CD4-positive, CD25-positive, alpha-beta regulatory T cell (primary cell): ENCODE data around the gene VILL. TPM values are rescaled to one million over a fixed set of nuclear protein-coding genes. Genes with fewer than 3 reads are reported as not detected.
"Not testable (repeated sequence)": the region's sequence is repeated elsewhere in the genome, so short reads cannot be mapped to it uniquely, and the experiment has no call there.

Source experiments
- ATAC-seq, 2 donors: fragments of 150-1000 bp; cut with Tn5 transposase; one replicate each; pipeline ENCODE4 v1.10.0; 2021; ENCODE audit warnings: low read depth in 2 of 2, moderate number of reproducible peaks in 2 of 2, moderate library complexity in 1 of 2
- DNase-seq, 3 donors: peaks; one replicate each; pipeline versions ENCODE4 v3.0.0 to v3.0.0-alpha.2; 2012 to 2022; ENCODE audit warnings: mixed read lengths in 1 of 3
- H3K27ac ChIP-seq: one replicate; pipeline ENCODE4 v1.7.0; 2013; ENCODE audit warnings: mild to moderate bottlenecking, low read length; ENCODE audit not compliant: insufficient read depth, poor library complexity, severe bottlenecking
- H3K27me3 ChIP-seq: one replicate; pipeline ENCODE4 v1.7.0; 2013; ENCODE audit warnings: low read length; ENCODE audit not compliant: control insufficient read depth, insufficient read depth
- H3K36me3 ChIP-seq: one replicate; pipeline ENCODE4 v1.7.0; 2013; ENCODE audit warnings: mild to moderate bottlenecking, low read length, moderate library complexity; ENCODE audit not compliant: control insufficient read depth, insufficient read depth
- H3K4me1 ChIP-seq: 2 replicates; pipeline ENCODE4 v1.7.0; 2013; ENCODE audit warnings: mild to moderate bottlenecking, low read length; ENCODE audit not compliant: insufficient read depth, control insufficient read depth, poor library complexity, severe bottlenecking
- H3K4me3 ChIP-seq: one replicate; pipeline ENCODE4 v1.7.0; 2013; ENCODE audit warnings: low read depth, mild to moderate bottlenecking, low read length, moderate library complexity
- H3K9me3 ChIP-seq, 2 experiments: 1 replicate in 1 of 2; 2 replicates in 1 of 2; pipeline ENCODE4 v1.7.0; 2013; ENCODE audit warnings: low read length in 2 of 2, mild to moderate bottlenecking in 1 of 2, moderate library complexity in 1 of 2; ENCODE audit not compliant: control insufficient read depth in 2 of 2
- H3K27ac Mint-ChIP-seq, 3 donors: one replicate each; pipeline ENCODE4 v1.8.0; 2020 to 2022; ENCODE audit warnings: mild to moderate bottlenecking in 3 of 3, mixed read lengths in 3 of 3, moderate library complexity in 2 of 3
- H3K27me3 Mint-ChIP-seq: one replicate; pipeline ENCODE4 v1.8.0; 2022; ENCODE audit warnings: mild to moderate bottlenecking, mixed read lengths
- H3K36me3 Mint-ChIP-seq: one replicate; pipeline ENCODE4 v1.8.0; 2020; ENCODE audit warnings: mixed read lengths
- H3K4me1 Mint-ChIP-seq, 4 donors: one replicate each; pipeline ENCODE4 v1.8.0; 2020 to 2022; ENCODE audit warnings: mixed read lengths in 4 of 4, mild to moderate bottlenecking in 1 of 4
- H3K4me3 Mint-ChIP-seq, 4 donors: one replicate each; pipeline ENCODE4 v1.8.0; 2020 to 2022; ENCODE audit warnings: mild to moderate bottlenecking in 4 of 4, mixed read lengths in 4 of 4, moderate library complexity in 3 of 4
- H3K9me3 Mint-ChIP-seq, 7 donors: one replicate each; pipeline ENCODE4 v1.8.0; 2020 to 2022; ENCODE audit warnings: mixed read lengths in 7 of 7, mild to moderate bottlenecking in 3 of 7, moderate library complexity in 2 of 7
- polyA plus RNA-seq, 4 donors: library from polyadenylated mRNA; unstranded; fragments of 300-500 nt; fragmentation: Illumina TruSeq; gene quantifications; one replicate each; pipeline ENCODE4 v1.2.3, GENCODE V29; 2021
- total RNA-seq: library from RNA; stranded (reverse); gene quantifications from one replicate; pipeline ENCODE4 v1.2.3, GENCODE V29; 2022

Gene VILL
- total and polyA plus RNA-seq, 5 donors from 2014 or later, result 9.0 to 24.0 (median 12.7) TPM

DNA sequence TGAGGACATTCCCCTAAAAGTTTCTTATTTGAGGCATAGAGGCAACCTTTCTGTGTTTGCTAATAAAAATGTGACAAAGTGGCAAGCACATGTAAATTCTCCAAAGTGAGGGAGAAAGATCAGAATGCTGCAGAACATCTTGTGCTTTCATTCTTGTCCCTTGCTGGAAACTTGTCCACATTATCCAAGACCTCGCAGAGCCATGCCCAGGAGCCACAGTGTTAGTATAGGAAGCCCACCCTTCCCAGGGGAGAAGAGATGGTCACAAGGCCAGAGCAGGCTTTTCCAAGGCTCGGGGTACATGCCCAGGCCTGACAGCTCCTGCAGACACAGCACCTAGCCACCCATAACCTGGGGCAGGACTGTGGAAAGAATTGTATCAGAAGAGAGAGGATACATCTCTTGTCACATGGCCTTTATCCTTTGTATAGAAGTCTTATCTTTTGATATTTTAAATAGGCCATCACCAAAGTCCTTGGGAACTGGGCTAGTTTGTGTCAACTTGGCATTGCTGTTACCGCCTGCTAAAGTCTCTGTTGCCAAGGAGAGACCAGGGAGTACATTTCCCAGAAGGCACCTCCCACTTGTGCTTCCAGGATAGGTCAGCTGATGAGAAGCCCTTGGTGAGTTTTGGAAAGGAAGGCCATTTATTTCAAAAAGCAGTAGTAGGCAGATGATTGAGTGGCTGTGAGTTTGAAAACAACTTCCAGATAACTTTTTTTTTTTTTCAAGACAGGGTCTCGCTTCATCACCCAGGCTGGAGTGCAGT lies 59.0 kb downstream of the VILL start:
- Histone ChIP-seq H3K36me3 (no peaks in the 10 kb centered on the region), H3K4me1 (no peaks in the 10 kb centered on the region), H3K27me3 (no peaks in the 10 kb centered on the region), H3K27ac (no peak overlapping the region), H3K9me3 (no peaks in the 10 kb centered on the region), H3K4me3 (no peak overlapping the region)
- Mint-ChIP-seq H3K36me3 (peaks cover 20% of the 10 kb centered on the region), H3K27me3 (peaks cover 8% of the 10 kb centered on the region), H3K4me3 (no peak overlapping the region), H3K4me1 (peaks cover 0 to 3% (median 0%) of the 10 kb centered on the region in 4 donors), H3K9me3 (peaks cover 0 to 2% (median 0%) of the 10 kb centered on the region in 7 donors), H3K27ac (no peak overlapping the region)
- DNase-seq, result no peak
- ATAC-seq, result no peak

DNA sequence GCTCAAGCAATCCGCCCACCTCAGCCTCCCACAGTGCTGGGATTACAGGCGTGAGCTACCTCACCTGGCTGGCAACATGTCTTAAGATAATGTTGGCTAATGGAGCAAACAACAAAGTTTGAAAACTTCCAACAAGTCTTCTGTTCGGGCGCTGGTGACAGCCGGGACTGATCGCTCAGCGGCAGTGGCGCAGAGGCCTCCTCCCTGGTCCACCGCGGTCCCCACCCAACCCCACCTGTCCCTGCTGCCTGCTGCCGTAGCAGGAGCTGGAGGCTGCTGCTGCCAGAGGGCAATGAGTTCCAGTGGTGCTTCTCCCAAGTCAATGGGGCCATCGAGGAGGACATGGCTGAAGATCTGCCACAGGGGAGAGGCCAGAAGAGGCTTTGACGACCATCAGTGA lies 60.5 kb downstream of the VILL start:
- Histone ChIP-seq H3K9me3 (no peaks in the 10 kb centered on the region), H3K36me3 (no peaks in the 10 kb centered on the region), H3K27ac (no peak overlapping the region), H3K4me1 (no peaks in the 10 kb centered on the region), H3K4me3 (no peak overlapping the region), H3K27me3 (no peaks in the 10 kb centered on the region)
- peaks cover 7% of the 10 kb centered on the region for H3K27me3 Mint-ChIP-seq
- DNase-seq (no peak), ATAC-seq (no peak)
- H3K4me3 Mint-ChIP-seq, result peak overlapping the region in 1 of 4 donors; percentile 7
- H3K4me1 Mint-ChIP-seq, result peaks cover 0 to 3% (median 0%) of the 10 kb centered on the region in 4 donors
- H3K9me3 Mint-ChIP-seq, result peaks cover 0 to 2% (median 0%) of the 10 kb centered on the region in 7 donors
- no peak overlapping the region for H3K27ac Mint-ChIP-seq
- peaks cover 11% of the 10 kb centered on the region for H3K36me3 Mint-ChIP-seq

DNA sequence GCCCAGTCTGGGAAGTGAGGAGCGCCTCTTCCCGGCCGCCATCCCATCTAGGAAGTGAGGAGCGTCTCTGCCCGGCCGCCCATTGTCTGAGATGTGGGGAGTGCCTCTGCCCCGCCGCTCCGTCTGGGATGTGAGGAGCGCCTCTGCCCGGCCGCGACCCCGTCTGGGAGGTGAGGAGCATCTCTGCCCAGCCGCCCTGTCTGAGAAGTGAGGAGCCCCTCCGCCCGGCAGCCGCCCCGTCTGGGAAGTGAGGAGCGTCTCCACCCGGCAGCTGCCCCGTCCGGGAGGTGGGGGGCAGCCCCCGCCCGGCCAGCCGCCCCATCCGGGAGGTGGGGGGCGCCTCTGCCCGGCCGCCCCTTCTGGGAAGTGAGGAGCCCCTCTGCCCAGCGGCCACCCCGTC lies 62.7 kb downstream of the VILL start:
- not testable (repeated sequence) for H3K36me3 Mint-ChIP-seq, H3K27me3 ChIP-seq, H3K9me3 ChIP-seq, ATAC-seq, H3K4me3 Mint-ChIP-seq, DNase-seq, H3K27ac ChIP-seq, H3K9me3 Mint-ChIP-seq, H3K4me3 ChIP-seq, H3K27ac Mint-ChIP-seq, H3K27me3 Mint-ChIP-seq, H3K4me1 ChIP-seq, H3K4me1 Mint-ChIP-seq, H3K36me3 ChIP-seq

DNA sequence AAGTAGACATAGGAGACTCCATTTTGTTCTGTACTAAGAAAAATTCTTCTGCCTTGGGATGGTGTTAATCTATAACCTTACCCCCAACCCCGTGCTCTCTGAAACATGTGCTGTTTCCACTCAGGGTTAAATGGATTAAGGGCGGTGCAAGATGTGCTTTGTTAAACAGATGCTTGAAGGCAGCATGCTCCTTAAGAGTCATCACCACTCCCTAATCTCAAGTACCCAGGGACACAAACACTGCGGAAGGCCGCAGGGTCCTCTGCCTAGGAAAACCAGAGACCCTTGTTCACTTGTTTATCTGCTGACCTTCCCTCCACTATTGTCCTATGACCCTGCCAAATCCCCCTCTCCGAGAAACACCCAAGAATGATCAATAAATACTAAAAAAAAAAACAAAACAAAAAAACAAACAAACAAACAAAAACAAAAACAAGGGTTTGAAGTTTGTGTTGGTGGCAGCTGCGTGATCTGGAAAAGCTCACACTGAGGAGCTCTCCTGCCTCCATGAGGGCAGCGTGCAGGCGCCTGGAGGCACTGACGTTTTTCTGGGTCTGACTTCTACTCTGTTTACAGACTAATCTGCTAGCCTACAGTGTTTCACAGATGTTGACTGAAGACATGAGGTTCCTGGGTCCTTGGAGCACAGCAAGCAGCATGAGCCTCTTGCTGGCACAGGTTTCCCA lies 63.4 kb downstream of the VILL start:
- DNase-seq, H3K27me3 ChIP-seq, ATAC-seq, H3K27ac Mint-ChIP-seq, H3K9me3 Mint-ChIP-seq, H3K36me3 ChIP-seq, H3K4me3 ChIP-seq, H3K27ac ChIP-seq, H3K36me3 Mint-ChIP-seq, H3K9me3 ChIP-seq, H3K4me1 Mint-ChIP-seq, H3K4me3 Mint-ChIP-seq, H3K27me3 Mint-ChIP-seq, H3K4me1 ChIP-seq: not testable (repeated sequence)

DNA sequence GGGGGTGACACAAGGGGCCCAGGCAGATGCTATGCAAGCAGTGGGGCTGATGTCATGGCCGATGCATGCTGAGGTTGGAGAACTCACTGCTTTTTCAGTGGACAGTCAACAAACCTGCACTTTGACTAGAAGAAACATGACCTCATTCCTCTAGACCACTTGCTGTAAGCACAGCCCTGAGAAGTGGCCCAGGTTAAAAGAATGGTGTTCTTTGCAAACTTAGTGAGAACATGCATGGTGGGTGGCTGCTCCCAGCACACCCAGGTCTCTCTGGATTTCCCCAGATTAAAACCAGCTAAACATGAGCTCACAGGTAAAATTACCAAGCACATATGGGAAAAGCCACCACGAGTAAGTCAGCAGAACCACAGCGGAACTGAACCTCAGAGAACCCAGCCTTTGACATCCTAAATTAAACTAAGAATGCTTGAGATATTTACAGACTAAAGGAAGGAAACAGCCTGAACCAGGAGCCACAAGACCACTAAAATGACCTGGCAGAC lies 64.0 kb downstream of the VILL start:
- no peaks in the 10 kb centered on the region for H3K27me3 ChIP-seq
- Mint-ChIP-seq H3K4me1 (no peaks in the 10 kb centered on the region), H3K9me3 (peaks cover 0 to 2% (median 0%) of the 10 kb centered on the region in 7 donors), H3K4me3 (no peak overlapping the region), H3K27me3 (no peaks in the 10 kb centered on the region), H3K27ac (no peak overlapping the region), H3K36me3 (peaks cover 3% of the 10 kb centered on the region)
- H3K36me3 ChIP-seq, result no peaks in the 10 kb centered on the region
- DNase-seq (no peak), ATAC-seq (no peak)
- no peak overlapping the region for H3K4me3 ChIP-seq
- no peaks in the 10 kb centered on the region for H3K4me1 ChIP-seq
- H3K27ac ChIP-seq, result no peak overlapping the region
- H3K9me3 ChIP-seq, result no peaks in the 10 kb centered on the region

Other genes starting within 250 kb of the VILL start
- gene CTDSPL, start 128.9 kb upstream of the VILL start, total RNA-seq, result 1.7 TPM
- under 1 TPM in 1 of 4 donors, not detected in 3; 0.08 TPM for gene CTDSPL, start 128.9 kb upstream of the VILL start, polyA plus RNA-seq
- 47.5 TPM for gene PLCD1, start 38.9 kb downstream of the VILL start, total RNA-seq
- gene PLCD1, start 38.9 kb downstream of the VILL start, polyA plus RNA-seq, result 10 to 100 TPM; 26.2 to 32.5 (median 28.6) TPM
- 4.9 TPM for gene DLEC1, start 48.4 kb downstream of the VILL start, total RNA-seq
- gene DLEC1, start 48.4 kb downstream of the VILL start, polyA plus RNA-seq, result under 1 TPM; 0.09 to 0.65 (median 0.50) TPM
- 80.7 TPM for gene ACAA1, start 146.3 kb downstream of the VILL start, total RNA-seq
- gene ACAA1, start 146.3 kb downstream of the VILL start, polyA plus RNA-seq, result 10 to 100 TPM; 55.6 to 79.3 (median 67.2) TPM
- 49.9 TPM for gene MYD88, start 147.9 kb downstream of the VILL start, total RNA-seq
- gene MYD88, start 147.9 kb downstream of the VILL start, polyA plus RNA-seq, result 100 to 1,000 TPM; 114 to 184 (median 139) TPM
- 62.3 TPM for gene OXSR1, start 174.8 kb downstream of the VILL start, total RNA-seq
- gene OXSR1, start 174.8 kb downstream of the VILL start, polyA plus RNA-seq, result 10 to 100 TPM; 12.6 to 19.3 (median 16.1) TPM